GM15510 (cell line): ENCODE data around the gene ERFL.

ENCODE experiments used
- POLR2A ChIP-seq: IDR thresholded peaks from 3 replicates; pipeline ENCODE4 v1.6.1; 2011; ENCODE audit warnings: borderline replicate concordance; ENCODE audit not compliant: insufficient read length; ENCODE audit errors: extremely low read depth

ERFL gene

DNA sequence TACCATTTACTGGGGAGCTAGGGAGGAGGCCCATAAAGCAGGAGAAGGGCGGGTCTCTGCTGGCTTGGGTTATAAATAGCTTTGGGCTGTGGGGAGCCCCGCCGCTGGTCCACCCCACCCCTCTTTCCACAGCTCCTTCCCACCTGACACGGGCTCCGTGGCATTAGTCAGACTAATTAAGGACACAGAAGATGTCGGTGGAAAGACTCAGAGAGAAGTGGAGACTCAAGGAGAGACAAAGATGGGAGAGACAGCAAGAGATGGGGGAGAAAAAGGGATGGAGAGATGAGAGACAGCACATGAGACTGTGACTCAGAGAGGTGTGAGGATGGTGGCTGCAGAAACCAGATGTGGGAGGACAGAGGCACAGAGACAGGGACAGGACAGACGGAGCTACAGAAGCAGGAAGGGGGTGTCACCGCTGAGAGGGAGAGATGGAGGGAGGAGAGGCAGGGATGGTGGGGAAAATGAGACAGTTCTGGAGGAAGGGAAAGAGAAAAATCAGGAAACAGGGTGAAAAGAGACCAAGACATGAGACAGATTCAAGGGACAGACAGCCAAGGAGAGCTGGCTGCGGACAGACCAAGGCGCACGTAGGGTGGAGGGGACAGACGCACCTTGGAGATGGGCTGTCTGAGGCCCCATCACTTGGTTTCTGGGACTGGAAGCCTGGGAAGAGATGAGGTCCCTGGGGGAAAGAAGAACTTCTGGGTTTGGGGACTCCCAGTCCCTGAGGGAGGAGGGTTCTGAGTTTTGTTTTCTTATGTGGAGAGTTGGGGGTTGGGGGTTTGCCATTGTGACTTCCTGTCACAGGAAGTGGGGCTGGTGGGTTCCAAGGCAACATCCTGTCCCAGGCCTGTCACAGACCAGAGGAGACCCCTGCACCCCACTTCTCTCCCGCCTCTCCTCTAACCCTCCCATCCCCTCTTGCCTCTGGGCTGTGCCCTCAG is 41.2 kb downstream of the ERFL start:
- TF ChIP-seq POLR2A = no peak

DNA sequence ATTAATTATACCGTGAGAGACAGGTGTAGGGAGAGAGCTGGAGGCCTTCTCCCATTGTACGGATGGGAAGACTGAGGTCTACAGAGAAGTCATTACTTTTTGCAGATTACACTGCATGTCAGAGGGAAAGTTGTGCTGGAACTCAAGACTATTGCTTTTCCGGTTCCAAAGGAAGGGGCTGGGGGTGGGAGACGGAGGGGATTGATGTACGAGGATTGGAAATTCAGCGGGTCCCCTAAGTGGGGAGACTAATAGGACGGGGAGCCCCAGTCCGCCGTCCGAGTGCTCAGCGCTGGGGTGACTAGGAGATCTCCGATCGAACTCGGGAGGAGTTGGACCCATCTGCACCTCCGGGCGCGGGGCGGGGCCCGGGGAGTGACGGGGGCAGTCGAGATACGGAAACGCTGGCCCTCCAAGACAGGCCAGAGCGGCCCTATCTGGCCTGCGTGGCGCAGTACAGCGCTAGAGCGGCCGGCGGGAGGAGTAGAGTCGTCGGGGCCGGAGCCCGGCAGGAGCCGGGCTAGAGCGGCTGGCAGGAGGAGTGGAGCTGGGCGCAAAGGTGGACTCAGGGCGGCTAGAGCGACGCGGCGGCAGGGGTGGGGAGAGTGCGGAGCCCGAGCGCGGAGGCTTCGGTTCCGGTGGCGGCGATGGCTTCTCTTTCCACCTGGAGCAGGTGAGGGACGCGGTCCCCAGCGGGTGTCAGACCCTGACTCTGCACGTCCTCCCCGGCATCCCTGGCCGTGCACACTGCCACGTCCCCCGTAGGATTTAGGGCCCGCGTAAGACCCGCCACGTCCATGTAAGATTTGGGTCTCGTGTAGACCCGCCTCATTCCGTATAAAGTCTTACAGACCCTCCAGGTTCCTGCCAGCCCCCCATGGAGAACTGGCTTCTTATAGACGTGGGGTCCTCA is 44.2 kb downstream of the ERFL start:
- peak; percentile 94 for TF ChIP-seq POLR2A

DNA sequence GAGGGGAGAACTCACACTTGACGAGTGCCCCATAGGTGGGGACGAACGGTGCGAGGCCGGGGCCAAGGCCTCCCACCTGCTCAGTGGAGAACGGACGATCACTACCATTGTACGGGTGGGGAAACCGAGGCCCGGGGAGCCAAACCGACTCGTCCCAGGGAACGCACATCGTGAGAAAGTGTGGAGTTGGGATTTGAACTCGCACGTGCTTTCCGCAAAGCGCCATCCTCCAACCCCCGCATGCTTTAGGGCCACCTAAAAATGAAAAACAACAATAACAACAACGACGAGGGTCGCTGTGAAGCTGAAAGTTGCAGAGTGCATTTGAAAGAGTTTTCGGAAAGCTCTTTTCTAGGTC is 44.8 kb downstream of the ERFL start:
- no peak for TF ChIP-seq POLR2A

DNA sequence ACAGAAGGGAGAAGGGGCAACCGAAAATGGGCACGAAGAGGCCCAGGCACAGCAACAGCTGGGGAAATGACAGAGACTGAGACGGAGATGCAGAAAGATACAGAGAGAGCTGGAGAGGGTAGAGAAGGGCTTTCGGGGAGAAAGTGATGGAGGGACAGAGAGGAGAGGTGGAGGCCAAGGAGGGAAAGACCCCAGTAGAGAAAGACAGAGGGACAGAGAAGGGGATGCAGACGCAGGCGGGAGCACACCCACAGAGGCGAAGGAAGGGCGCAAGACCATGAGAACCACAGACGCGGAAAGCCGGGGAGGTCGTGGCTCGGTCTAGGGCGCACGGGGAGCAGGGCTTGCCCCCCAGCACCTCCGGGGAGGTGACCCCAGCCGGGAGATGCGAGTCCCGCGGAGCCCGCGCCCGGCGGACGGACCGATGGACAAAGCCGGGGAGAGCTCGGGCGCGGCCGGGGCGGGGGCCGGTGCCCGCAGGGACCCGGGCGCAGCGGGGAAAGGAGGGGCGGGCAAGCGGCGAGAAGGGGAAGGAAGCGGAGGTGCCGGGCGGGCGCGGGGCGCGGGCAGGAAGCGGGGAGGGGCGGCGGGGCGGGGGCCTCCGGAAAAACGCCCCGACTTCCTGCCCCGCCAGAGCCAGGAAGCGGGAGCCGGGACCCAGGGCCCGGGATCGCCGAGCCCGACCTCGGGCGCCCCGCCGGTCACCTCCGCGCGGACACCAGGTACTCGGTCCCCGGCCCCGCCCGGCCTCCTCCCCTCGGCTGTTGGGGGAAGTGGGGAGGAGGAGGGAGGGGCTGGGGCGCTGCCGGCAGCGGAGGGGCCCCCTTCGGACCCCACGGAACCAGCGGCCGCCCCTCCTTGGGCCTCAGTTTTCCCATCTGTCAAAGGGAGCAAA is 45.4 kb downstream of the ERFL start, which contains the start of gene ARHGEF1:
Gene ARHGEF1, plus strand, starts transcription at position 617 of the 895 bp plus-strand sequence. CDS start 4,899 bp downstream, outside the sequence.
- TF ChIP-seq POLR2A = peak; percentile 36

- no peak for TF ChIP-seq POLR2A
These were observed 47.9 kb downstream of the ERFL start for GRCh38 chr19:41880329-41880708.

GRCh38 chr19:41879670-41880328 is 48.5 kb downstream of the ERFL start:
- TF ChIP-seq POLR2A = no peak

- no peak for TF ChIP-seq POLR2A
These were observed 49.2 kb downstream of the ERFL start for GRCh38 chr19:41879080-41879479.

GRCh38 chr19:41877916-41878905 is 50.0 kb downstream of the ERFL start:
- TF ChIP-seq POLR2A = peak; percentile 58

GRCh38 chr19:41876847-41877832 is 51.1 kb downstream of the ERFL start, which contains the start of gene CD79A:
CD79A (plus strand) TSS chr19:41877279; CDS start chr19:41877305, 26 bp downstream.
- TF ChIP-seq POLR2A = peak; percentile 75

DNA sequence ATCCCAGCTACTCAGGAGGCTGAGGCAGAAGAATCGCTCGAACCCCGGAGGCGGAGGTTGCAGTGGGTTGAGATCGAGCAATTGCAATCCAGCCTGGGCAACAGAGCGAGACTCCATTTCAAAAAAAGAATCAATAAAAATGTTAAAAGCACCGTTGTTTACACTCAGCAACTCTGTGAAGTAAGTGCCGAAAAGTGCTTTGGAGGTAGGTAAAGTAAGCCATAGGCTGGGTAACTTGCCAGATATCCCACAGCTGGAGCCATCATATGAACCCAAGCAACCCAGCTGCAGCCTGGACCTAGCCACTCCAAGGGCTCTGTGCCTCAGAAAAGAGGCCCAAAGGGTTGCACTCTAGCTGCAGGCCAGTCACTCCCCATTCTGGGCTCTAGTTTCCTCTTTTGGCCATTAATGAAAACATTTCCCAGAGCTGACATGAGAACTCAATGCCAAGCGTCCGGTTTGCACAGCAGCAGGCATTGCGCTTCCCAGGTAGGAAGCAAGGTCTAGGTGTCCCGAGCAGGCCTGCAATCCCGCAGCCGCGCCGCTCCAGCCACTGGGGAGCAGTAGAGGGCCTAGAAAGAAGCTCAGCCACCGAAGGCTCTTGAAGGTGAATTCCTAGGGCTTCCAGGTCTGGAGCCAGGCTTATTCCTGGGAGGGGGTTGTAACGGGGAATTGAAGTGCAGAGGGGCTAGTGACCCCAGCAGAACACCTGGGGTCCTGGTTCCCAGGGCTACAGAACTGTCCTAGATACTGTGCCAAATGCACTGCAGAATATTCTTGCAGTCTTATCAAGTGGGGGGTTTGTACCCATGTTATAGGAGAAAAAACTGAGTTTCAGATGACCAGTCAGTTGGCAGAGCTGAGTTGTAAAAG is 55.2 kb downstream of the ERFL start:
- TF ChIP-seq POLR2A = no peak
